ENCODE measurements around the gene SF3A2. TPM values are rescaled to one million over a fixed set of nuclear protein-coding genes. Genes with fewer than 3 reads are reported as not detected.

The SF3A2 gene
- total RNA-seq, 4 donors from 2014 or later = 13.2 to 31.1 (median 24.5) TPM

- DNase-seq (ENCODE audit: low spot score) = no peak
- ATAC-seq (ENCODE audit: low FRiP score) = no peak
- TF ChIP-seq CTCF (IDR thresholded peaks at IDR 0.05) = no peak
Observed at GRCh38 chr19:2221250-2221831, 15.3 kb upstream of the SF3A2 start.

DNA sequence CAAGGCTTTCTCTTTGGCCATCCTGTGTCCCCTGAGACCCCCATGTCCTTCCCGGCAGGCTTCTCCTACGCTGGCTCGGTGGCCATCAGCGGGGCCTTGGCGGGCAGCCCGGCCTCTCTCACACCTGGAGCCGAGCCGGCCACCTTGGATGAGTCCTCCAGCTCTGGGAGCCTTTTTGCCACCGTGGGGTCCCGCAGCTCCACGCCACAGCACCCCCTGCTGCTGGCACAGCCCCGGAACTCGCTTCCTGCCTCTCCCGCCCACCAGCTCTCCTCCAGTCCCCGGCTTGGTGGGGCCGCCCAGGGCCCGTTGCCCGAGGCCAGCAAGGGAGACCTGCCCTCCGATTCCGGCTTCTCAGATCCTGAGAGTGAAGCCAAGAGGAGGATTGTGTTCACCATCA, 14.7 kb upstream of the SF3A2 start:
- ATAC-seq (ENCODE audit: low FRiP score) = no peak
- TF ChIP-seq CTCF (IDR thresholded peaks at IDR 0.05) = no peak
- DNase-seq (ENCODE audit: low spot score) = no peak

- ATAC-seq (ENCODE audit: low FRiP score) (no peak), DNase-seq (ENCODE audit: low spot score) (no peak)
- no peak for TF ChIP-seq CTCF (IDR thresholded peaks at IDR 0.05)
Observed at GRCh38 chr19:2223391-2223790, 13.2 kb upstream of the SF3A2 start.

- no peak for TF ChIP-seq CTCF (IDR thresholded peaks at IDR 0.05)
- no peak for ATAC-seq (ENCODE audit: low FRiP score)
- DNase-seq (ENCODE audit: low spot score) = no peak
Observed at GRCh38 chr19:2223959-2224358, 12.7 kb upstream of the SF3A2 start.

DNA sequence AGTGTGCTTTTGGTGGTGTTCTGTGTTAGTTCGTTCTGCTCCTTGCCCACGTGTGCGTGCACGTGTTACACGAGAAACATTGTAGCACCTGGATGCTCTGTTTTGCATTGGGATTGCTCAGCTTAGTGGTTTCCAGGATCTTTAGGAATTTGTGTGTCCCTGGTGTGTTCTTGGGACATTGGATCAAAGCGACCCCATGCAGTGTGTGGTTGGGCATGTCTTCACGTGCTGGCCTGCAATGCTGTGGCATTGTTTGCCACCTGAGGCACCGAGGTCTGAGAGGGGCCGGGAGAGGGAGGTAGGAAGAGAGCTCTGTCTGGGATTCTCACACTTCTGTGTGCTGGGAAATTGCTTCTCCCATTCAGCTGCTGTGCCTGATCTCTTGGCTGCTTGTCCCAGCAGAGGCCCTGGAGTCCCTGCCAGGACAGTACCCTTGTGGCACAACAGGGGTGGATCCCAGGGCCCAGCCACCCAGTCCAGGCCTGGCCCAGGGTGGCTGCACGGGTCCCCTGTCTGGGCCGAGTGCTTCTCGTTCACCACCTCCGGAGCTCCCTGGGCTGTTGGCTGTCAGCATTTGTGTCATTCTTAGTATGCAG, 11.8 kb upstream of the SF3A2 start:
- DNase-seq (ENCODE audit: low spot score) (no peak), ATAC-seq (ENCODE audit: low FRiP score) (no peak)
- no peak for TF ChIP-seq CTCF (IDR thresholded peaks at IDR 0.05)

DNA sequence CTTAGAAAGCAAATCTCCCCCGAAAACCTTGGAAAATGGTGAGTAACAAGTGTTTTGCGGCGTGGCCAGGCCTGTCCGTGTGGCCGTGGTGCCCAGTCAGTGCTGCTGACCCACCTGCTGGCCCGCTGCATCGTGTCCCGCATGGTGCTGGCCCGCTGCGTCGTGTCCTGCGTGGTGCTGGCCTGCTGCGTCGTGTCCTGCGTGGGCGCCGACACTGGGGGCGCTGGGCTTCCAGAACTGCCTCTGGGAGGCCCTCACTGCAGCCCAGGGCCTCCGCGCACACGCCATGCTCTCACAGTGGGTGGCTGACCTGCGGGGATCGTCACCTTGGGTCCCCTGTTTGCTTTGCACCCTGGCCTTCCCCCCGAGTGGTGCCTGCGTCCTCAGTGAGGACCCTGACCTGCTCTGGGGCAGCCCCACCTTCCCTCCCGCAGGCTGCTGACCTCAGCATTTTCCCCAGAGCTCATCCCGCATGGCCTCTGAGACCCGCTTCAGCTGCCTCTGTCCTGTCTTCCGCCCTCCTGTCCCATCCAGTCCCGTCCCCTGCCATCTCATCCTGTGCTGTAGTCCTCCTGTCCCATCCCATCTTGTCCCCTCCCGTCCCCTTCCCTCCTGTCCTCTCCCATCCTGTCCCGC, 11.1 kb upstream of the SF3A2 start:
- DNase-seq (ENCODE audit: low spot score) (no peak), ATAC-seq (ENCODE audit: low FRiP score) (no peak)
- TF ChIP-seq CTCF (IDR thresholded peaks at IDR 0.05) = no peak
